Loucy (cell line): ENCODE data around the gene RPIA.

Experiments
- H2AFZ ChIP-seq: fragments of 200-600 bp; sonication (generic); 2 replicates; pipeline ENCODE4 v1.6.0; 2016; ENCODE audit warnings: antibody characterized with exemption, mild to moderate bottlenecking, low read length, moderate library complexity
- H3F3A ChIP-seq: fragments of 200-600 bp; 2 replicates; pipeline ENCODE4 v1.6.0; 2016; ENCODE audit warnings: antibody characterized with exemption, low read depth, mild to moderate bottlenecking
- H3K27me3 ChIP-seq: fragments of 200-600 bp; sonication (generic); 2 replicates; pipeline ENCODE4 v1.6.1; 2014; ENCODE audit warnings: low read length, mild to moderate bottlenecking; ENCODE audit not compliant: insufficient read depth, poor library complexity, severe bottlenecking
- H3K36me3 ChIP-seq: fragments of 200-600 bp; sonication (generic); 2 replicates; pipeline ENCODE4 v1.6.1; 2016; ENCODE audit warnings: low read length; ENCODE audit not compliant: insufficient read depth
- H3K4me1 ChIP-seq: fragments of 200-600 bp; sonication (generic); 2 replicates; pipeline ENCODE4 v1.5.1; 2014; ENCODE audit warnings: low read length, mild to moderate bottlenecking; ENCODE audit not compliant: insufficient read depth, poor library complexity, severe bottlenecking
- H3K4me2 ChIP-seq: fragments of 200-600 bp; sonication (generic); 2 replicates; pipeline ENCODE4 v1.6.0; 2014; ENCODE audit warnings: antibody characterized with exemption, low read length, low read depth, mild to moderate bottlenecking; ENCODE audit not compliant: poor library complexity, severe bottlenecking
- H3K4me3 ChIP-seq: fragments of 200-600 bp; sonication (generic); 2 replicates; pipeline ENCODE4 v1.5.1; 2014; ENCODE audit warnings: low read length, mild to moderate bottlenecking, mixed read lengths; ENCODE audit not compliant: poor library complexity, severe bottlenecking
- H3K79me2 ChIP-seq: fragments of 200-600 bp; sonication (generic); 2 replicates; pipeline ENCODE4 v1.6.1; 2014; ENCODE audit warnings: low read length; ENCODE audit not compliant: insufficient read depth
- H3K9ac ChIP-seq: fragments of 200-600 bp; sonication (generic); 2 replicates; pipeline ENCODE4 v1.6.0; 2014; ENCODE audit warnings: mild to moderate bottlenecking, low read depth, low read length, moderate library complexity; ENCODE audit not compliant: poor library complexity, severe bottlenecking
- H3K9me2 ChIP-seq: fragments of 200-600 bp; sonication (generic); replicated peaks from 2 replicates; pipeline ENCODE4 v1.6.1; 2016; ENCODE audit warnings: low read depth, low read length, mixed read lengths
- H3K9me3 ChIP-seq: fragments of 200-600 bp; sonication (generic); 2 replicates; pipeline ENCODE4 v1.6.1; 2014; ENCODE audit warnings: mild to moderate bottlenecking, antibody characterized with exemption, low read length, low read depth; ENCODE audit not compliant: insufficient read depth
- H4K20me1 ChIP-seq: fragments of 200-600 bp; sonication (generic); 2 replicates; pipeline ENCODE4 v1.6.0; 2014; ENCODE audit warnings: antibody characterized with exemption, low read length, mild to moderate bottlenecking; ENCODE audit not compliant: insufficient read depth, poor library complexity, severe bottlenecking
- EZH2phosphoT487 ChIP-seq: fragments of 200-600 bp; IDR thresholded peaks from 2 replicates; pipeline ENCODE4 v1.6.1; 2018; ENCODE audit warnings: antibody characterized with exemption, mild to moderate bottlenecking, moderate library complexity, borderline replicate concordance
- TF ChIP-seq, protein P1 (sequence below): fragments of 200-600 bp; sonication (generic); conservative IDR thresholded peaks from 2 replicates; pipeline ENCODE4 v1.5.1; 2014; ENCODE audit warnings: mild to moderate bottlenecking, antibody characterized with exemption, low read length

Gene RPIA

DNA sequence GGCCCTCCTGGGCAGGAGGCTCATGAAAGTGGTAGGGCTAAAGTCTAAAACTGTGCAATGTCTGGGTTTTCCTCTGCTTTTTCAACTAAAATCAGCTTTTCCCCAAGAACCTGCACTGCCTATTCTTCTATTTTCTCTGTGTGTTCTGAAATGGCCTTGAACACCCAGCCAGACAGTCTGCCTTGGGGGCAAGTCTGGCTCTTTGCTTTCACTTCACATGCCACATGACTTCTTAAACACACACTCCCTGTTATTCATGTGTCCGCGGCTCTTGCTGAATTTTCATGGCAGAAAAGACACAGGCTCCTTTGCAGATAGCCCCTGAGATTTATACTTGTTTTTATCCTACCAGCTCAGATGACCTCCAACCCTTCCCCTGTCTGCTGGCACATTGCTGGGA lies 10.6 kb upstream of the RPIA start:
- no peaks in the 10 kb centered on the region for H3K36me3 ChIP-seq
- peaks cover 4% of the 10 kb centered on the region for H3K27me3 ChIP-seq
- no peaks in the 10 kb centered on the region for H3K4me1 ChIP-seq
- H4K20me1 ChIP-seq = no peaks in the 10 kb centered on the region
- H2AFZ ChIP-seq = no peak overlapping the region
- H3F3A ChIP-seq = no peaks in the 10 kb centered on the region
- H3K4me2 ChIP-seq = no peak overlapping the region
- TF ChIP-seq, protein P1, sequence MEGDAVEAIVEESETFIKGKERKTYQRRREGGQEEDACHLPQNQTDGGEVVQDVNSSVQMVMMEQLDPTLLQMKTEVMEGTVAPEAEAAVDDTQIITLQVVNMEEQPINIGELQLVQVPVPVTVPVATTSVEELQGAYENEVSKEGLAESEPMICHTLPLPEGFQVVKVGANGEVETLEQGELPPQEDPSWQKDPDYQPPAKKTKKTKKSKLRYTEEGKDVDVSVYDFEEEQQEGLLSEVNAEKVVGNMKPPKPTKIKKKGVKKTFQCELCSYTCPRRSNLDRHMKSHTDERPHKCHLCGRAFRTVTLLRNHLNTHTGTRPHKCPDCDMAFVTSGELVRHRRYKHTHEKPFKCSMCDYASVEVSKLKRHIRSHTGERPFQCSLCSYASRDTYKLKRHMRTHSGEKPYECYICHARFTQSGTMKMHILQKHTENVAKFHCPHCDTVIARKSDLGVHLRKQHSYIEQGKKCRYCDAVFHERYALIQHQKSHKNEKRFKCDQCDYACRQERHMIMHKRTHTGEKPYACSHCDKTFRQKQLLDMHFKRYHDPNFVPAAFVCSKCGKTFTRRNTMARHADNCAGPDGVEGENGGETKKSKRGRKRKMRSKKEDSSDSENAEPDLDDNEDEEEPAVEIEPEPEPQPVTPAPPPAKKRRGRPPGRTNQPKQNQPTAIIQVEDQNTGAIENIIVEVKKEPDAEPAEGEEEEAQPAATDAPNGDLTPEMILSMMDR = no peak
- no peak for TF ChIP-seq EZH2phosphoT487
- H3K4me3 ChIP-seq = no peak overlapping the region
- H3K9me3 ChIP-seq = peaks cover 20% of the 10 kb centered on the region; the same call in 1 of the 2 replicates
- no peak overlapping the region for H3K9ac ChIP-seq
- no peaks in the 10 kb centered on the region for H3K79me2 ChIP-seq
- H3K9me2 ChIP-seq = no peaks in the 10 kb centered on the region

DNA sequence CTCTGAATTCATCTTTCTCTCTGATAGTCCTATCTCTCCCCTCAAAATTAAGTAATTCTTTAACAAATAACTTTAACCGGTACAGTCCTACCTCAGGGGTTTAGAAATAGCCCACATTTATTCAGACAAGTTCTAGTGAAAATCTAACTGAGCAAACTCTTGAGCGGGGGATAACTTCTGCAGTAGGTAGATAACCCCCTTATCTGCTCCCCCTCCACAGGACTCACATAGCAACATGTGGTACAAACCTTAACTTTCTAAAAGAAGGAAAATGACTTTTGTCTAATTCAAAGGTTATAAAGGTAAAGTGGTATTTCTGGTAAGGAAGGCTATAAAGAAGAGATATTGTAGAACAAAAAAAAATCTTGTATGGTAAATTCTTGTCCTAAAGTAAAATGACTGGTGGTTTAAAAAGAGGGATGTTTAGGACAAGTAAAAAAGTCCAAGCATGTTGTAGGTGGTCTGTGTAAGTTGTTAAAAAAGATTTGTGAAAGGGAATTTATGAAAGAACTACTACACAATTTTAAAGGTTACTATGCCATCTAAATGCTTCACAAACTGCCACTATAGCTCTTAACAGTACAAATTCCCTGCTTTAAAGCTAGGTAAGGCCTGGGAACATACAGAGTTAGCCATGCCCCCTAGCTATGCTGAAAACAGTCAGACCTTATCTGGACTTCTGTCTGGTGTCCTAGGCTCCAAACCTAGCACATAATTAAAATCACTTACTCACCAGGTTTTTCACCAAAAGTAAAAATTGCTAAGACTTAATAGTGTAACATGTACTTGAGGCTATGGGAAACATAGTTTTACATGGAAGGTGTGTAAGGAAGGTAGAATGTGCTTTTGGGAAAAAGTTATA lies 8.1 kb upstream of the RPIA start:
- no peak overlapping the region for H3K4me3 ChIP-seq

DNA sequence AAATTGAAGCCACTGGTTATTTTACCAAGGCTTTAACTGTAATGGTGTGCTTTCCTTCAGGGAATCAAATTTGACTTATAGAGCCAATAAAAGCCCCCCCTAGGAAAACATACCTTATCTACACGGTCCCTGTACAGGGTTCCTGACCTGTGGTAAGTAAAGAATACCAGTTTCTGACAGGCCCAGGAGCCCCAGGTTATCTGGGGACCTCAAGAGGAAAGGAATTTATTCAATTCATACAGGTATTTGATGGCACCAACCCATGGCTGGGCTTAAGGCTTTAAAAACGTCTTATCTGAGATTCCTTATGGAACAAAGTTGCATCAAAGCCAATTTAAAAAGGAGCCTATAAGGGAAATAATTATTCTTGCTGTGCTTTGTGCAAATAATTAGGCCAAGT lies 7.0 kb upstream of the RPIA start:
- no peaks in the 10 kb centered on the region for H3K4me1 ChIP-seq
- H3F3A ChIP-seq = no peaks in the 10 kb centered on the region
- H3K9me3 ChIP-seq = peaks cover 20% of the 10 kb centered on the region; the same call in 1 of the 2 replicates
- no peaks in the 10 kb centered on the region for H4K20me1 ChIP-seq
- H2AFZ ChIP-seq = no peak overlapping the region
- H3K4me2 ChIP-seq = no peak overlapping the region
- H3K9ac ChIP-seq = no peak overlapping the region
- no peaks in the 10 kb centered on the region for H3K36me3 ChIP-seq
- peaks cover 4% of the 10 kb centered on the region for H3K27me3 ChIP-seq
- H3K79me2 ChIP-seq = no peaks in the 10 kb centered on the region
- H3K4me3 ChIP-seq = no peak overlapping the region
- no peak for TF ChIP-seq EZH2phosphoT487
- TF ChIP-seq, protein P1 = no peak
- no peaks in the 10 kb centered on the region for H3K9me2 ChIP-seq

More for the DNA sequence above, 8.1 kb upstream of the RPIA start:
- Histone ChIP-seq H3K36me3 (no peaks in the 10 kb centered on the region), H3K9me3 (peaks cover 20% of the 10 kb centered on the region; the same call in 1 of the 2 replicates), H3K27me3 (peaks cover 4% of the 10 kb centered on the region), H3K9ac (no peak overlapping the region), H2AFZ (no peak overlapping the region), H3F3A (no peaks in the 10 kb centered on the region), H4K20me1 (no peaks in the 10 kb centered on the region), H3K4me2 (no peak overlapping the region), H3K9me2 (no peaks in the 10 kb centered on the region), H3K4me1 (no peaks in the 10 kb centered on the region), H3K79me2 (no peaks in the 10 kb centered on the region)
- TF ChIP-seq, protein P1 = no peak
- TF ChIP-seq EZH2phosphoT487 = no peak
